ENCODE results near the gene SLC12A5. TPM values are rescaled to one million over a fixed set of nuclear protein-coding genes. Genes with fewer than 3 reads are reported as not detected.

SLC12A5 gene
- total RNA-seq, 4 donors from 2014 or later = not detected

DNA sequence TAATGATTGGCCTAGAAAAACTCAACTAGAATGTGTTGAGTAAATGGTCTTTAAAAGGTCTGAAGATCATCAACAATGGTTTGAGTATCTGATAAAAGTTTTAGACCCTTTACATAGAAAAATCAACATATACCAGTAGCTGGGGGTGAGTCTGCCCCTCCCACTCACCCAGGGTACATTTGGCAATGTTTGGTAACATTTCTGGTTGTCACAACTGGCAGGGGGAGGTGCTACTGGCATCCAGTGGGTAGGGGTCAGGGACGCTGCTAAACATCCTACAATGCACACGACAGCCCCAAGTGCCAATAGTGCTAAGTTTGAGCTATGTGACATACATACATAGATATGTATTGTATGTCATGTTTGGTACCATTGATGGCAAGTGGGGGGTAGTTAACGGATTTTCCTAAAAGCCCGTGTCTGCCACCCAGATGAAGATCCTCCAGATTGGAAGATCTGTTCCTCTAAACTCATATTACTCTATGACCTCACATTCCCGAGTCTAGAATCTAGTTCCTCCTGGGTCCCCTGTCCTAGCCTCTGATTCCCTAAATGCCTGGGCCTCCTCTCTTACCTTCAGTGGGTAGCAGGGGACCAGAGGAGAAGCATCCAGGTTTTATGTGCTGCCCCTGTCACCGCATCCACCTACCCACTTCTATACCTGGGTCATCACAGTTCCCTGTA, 22.9 kb upstream of the SLC12A5 start:
- in situ Hi-C loops (cut with MboI; ENCODE audit: low sequenced_read_pairs in 4 of 4) = no loop called here
- ATAC-seq (no peak), DNase-seq (no peak)
- no peaks in the 10 kb centered on the region for H3K36me3 ChIP-seq
- TF ChIP-seq, protein P1, sequence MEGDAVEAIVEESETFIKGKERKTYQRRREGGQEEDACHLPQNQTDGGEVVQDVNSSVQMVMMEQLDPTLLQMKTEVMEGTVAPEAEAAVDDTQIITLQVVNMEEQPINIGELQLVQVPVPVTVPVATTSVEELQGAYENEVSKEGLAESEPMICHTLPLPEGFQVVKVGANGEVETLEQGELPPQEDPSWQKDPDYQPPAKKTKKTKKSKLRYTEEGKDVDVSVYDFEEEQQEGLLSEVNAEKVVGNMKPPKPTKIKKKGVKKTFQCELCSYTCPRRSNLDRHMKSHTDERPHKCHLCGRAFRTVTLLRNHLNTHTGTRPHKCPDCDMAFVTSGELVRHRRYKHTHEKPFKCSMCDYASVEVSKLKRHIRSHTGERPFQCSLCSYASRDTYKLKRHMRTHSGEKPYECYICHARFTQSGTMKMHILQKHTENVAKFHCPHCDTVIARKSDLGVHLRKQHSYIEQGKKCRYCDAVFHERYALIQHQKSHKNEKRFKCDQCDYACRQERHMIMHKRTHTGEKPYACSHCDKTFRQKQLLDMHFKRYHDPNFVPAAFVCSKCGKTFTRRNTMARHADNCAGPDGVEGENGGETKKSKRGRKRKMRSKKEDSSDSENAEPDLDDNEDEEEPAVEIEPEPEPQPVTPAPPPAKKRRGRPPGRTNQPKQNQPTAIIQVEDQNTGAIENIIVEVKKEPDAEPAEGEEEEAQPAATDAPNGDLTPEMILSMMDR (IDR thresholded peaks at IDR 0.05 in 4 of 5, conservative IDR thresholded peaks at IDR 0.05 in 1 of 5) = no peak
- TF ChIP-seq POLR2A (IDR thresholded peaks at IDR 0.05) = no peak
- intact Hi-C loops (cut with DNase I; ENCODE audit: low total_unique reads) = no loop called here
- H3K9me3 ChIP-seq = no peaks in the 10 kb centered on the region
- no peak overlapping the region for H3K27ac ChIP-seq
- peaks cover 38 to 46% (median 41%) of the 10 kb centered on the region in 3 donors for H3K27me3 ChIP-seq
- H3K4me3 ChIP-seq = no peak overlapping the region
- peaks cover 0 to 4% of the 10 kb centered on the region in 2 donors for H3K4me1 ChIP-seq

DNA sequence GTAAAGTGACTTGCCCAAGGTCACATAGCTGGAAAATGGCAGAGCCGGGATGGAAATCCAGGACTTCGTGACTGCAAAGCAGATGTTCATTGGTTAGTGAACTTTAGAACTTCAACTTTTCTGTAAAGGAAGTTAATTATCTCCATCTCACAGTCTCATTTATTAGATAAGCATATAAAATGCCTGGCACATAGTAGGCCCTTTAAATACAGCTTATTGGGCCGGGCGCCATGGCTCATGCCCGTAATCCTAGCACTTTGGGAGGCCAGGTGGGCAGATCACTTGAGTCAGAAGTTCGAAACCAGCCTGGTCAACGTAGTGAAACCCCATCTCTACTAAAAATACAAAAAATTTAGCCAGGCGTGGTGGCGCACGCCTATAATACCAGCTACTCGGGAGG, 22.1 kb upstream of the SLC12A5 start:
- H3K4me1 ChIP-seq = peaks cover 0 to 4% of the 10 kb centered on the region in 2 donors
- H3K27me3 ChIP-seq = peaks cover 46 to 54% (median 49%) of the 10 kb centered on the region in 3 donors
- no peaks in the 10 kb centered on the region for H3K36me3 ChIP-seq
- no peak for ATAC-seq
- no peak for DNase-seq
- no peak overlapping the region for H3K27ac ChIP-seq
- TF ChIP-seq, protein P1 (IDR thresholded peaks at IDR 0.05 in 4 of 5, conservative IDR thresholded peaks at IDR 0.05 in 1 of 5) = no peak
- TF ChIP-seq POLR2A (IDR thresholded peaks at IDR 0.05) = no peak
- H3K4me3 ChIP-seq = no peak overlapping the region
- intact Hi-C loops (cut with DNase I; ENCODE audit: low total_unique reads) (no loop called here), in situ Hi-C loops (cut with MboI; ENCODE audit: low sequenced_read_pairs in 4 of 4) (no loop called here)
- H3K9me3 ChIP-seq = no peaks in the 10 kb centered on the region

DNA sequence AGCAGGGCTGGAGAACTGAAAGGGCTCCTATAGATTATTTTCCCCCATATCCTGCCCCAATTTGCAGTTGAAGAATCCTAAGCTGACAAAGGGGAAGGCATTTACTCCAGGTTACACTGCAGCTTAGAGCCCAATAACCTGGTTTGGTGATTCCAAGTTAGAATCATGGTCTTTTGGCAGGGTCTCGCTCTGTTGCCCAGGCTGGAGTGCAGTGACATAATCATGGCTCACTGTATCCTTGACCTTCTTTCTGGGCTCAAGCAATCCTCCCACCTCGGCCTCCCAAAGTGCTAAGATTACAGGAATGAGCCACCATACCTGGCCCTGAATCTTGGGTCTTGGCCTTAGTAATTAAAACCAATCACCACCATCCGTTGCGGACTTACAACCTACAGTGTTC, 21.3 kb upstream of the SLC12A5 start:
- no peak for TF ChIP-seq POLR2A (IDR thresholded peaks at IDR 0.05)
- TF ChIP-seq, protein P1 (IDR thresholded peaks at IDR 0.05 in 4 of 5, conservative IDR thresholded peaks at IDR 0.05 in 1 of 5) = no peak
- in situ Hi-C loops (cut with MboI; ENCODE audit: low sequenced_read_pairs in 4 of 4) = no loop called here
- Histone ChIP-seq H3K27ac (no peak overlapping the region), H3K4me3 (no peak overlapping the region), H3K36me3 (no peaks in the 10 kb centered on the region), H3K27me3 (peaks cover 53 to 58% (median 56%) of the 10 kb centered on the region in 3 donors), H3K4me1 (peaks cover 0 to 4% of the 10 kb centered on the region in 2 donors), H3K9me3 (no peaks in the 10 kb centered on the region)
- no peak for DNase-seq
- no peak for ATAC-seq
- intact Hi-C loops (cut with DNase I; ENCODE audit: low total_unique reads) = no loop called here

DNA sequence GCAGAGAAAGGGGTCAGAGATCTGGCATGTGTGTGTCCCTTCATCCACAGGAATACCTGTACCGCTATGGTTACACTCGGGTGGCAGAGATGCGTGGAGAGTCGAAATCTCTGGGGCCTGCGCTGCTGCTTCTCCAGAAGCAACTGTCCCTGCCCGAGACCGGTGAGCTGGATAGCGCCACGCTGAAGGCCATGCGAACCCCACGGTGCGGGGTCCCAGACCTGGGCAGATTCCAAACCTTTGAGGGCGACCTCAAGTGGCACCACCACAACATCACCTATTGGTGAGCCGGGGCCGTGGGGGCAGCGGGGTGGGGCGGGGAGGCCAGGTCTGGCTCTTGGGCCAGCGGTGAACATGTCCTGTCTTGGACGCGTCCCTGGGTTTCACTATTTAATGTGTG, 19.2 kb upstream of the SLC12A5 start:
- ATAC-seq = no peak
- in situ Hi-C loops (cut with MboI; ENCODE audit: low sequenced_read_pairs in 4 of 4) = no loop called here
- H3K27me3 ChIP-seq = peaks cover 68 to 77% (median 68%) of the 10 kb centered on the region in 3 donors
- DNase-seq = no peak
- no peak overlapping the region for H3K4me3 ChIP-seq
- peaks cover 0 to 4% of the 10 kb centered on the region in 2 donors for H3K4me1 ChIP-seq
- H3K36me3 ChIP-seq = no peaks in the 10 kb centered on the region
- H3K27ac ChIP-seq = no peak overlapping the region
- no peaks in the 10 kb centered on the region for H3K9me3 ChIP-seq
- no peak for TF ChIP-seq POLR2A (IDR thresholded peaks at IDR 0.05)
- TF ChIP-seq, protein P1 (IDR thresholded peaks at IDR 0.05 in 4 of 5, conservative IDR thresholded peaks at IDR 0.05 in 1 of 5) = no peak
- intact Hi-C loops (cut with DNase I; ENCODE audit: low total_unique reads) = no loop called here

All from gastrocnemius medialis (tissue), 4 donors.